ENCODE results near the gene TMEM121B.

Gene TMEM121B

GRCh38 chr22:17091851-17092250 lies 29.3 kb downstream of the TMEM121B start:
- no peak for DNase-seq (ENCODE audit: low read depth in 2 of 2)

GRCh38 chr22:17090550-17090949 lies 30.6 kb downstream of the TMEM121B start:
- no peak for DNase-seq (ENCODE audit: low read depth in 2 of 2)

- DNase-seq (ENCODE audit: low read depth in 2 of 2) = peak; percentile 70 to 75
Observed at GRCh38 chr22:17087498-17088131, 33.5 kb downstream of the TMEM121B start.

- no peak for DNase-seq (ENCODE audit: low read depth in 2 of 2)
Observed at GRCh38 chr22:17086788-17087497, 34.2 kb downstream of the TMEM121B start.

GRCh38 chr22:17086296-17086695 lies 34.9 kb downstream of the TMEM121B start:
- no peak for DNase-seq (ENCODE audit: low read depth in 2 of 2)

GRCh38 chr22:17085277-17086181 lies 35.6 kb downstream of the TMEM121B start:
- no peak for DNase-seq (ENCODE audit: low read depth in 2 of 2)

GRCh38 chr22:17084554-17085276 lies 36.4 kb downstream of the TMEM121B start, which contains the start of gene IL17RA:
Gene IL17RA (plus strand): TSS chr22:17085000. CDS start chr22:17085092, 92 bp downstream.
- peak; percentile 70 to 71 for DNase-seq (ENCODE audit: low read depth in 2 of 2)

- no peak for DNase-seq (ENCODE audit: low read depth in 2 of 2)
Observed at GRCh38 chr22:17083811-17084441, 37.2 kb downstream of the TMEM121B start.

- DNase-seq (ENCODE audit: low read depth in 2 of 2) = no peak
Observed at GRCh38 chr22:17083255-17083654, 37.9 kb downstream of the TMEM121B start.

- no peak for DNase-seq (ENCODE audit: low read depth in 2 of 2)
Observed at GRCh38 chr22:17079572-17079971, 41.6 kb downstream of the TMEM121B start.

GRCh38 chr22:17077255-17077654 lies 43.9 kb downstream of the TMEM121B start:
- DNase-seq (ENCODE audit: low read depth in 2 of 2) = peak; percentile 79 to 82

- no peak for DNase-seq (ENCODE audit: low read depth in 2 of 2)
Observed at GRCh38 chr22:17074648-17075002, 46.5 kb downstream of the TMEM121B start.

GRCh38 chr22:17072877-17073276 lies 48.3 kb downstream of the TMEM121B start:
- no peak for DNase-seq (ENCODE audit: low read depth in 2 of 2)
